Measurements from ENCODE around the gene KCNK4.
"Not testable (repeated sequence)": the region's sequence is repeated elsewhere in the genome, so short reads cannot be mapped to it uniquely, and the experiment has no call there.

Gene KCNK4

DNA sequence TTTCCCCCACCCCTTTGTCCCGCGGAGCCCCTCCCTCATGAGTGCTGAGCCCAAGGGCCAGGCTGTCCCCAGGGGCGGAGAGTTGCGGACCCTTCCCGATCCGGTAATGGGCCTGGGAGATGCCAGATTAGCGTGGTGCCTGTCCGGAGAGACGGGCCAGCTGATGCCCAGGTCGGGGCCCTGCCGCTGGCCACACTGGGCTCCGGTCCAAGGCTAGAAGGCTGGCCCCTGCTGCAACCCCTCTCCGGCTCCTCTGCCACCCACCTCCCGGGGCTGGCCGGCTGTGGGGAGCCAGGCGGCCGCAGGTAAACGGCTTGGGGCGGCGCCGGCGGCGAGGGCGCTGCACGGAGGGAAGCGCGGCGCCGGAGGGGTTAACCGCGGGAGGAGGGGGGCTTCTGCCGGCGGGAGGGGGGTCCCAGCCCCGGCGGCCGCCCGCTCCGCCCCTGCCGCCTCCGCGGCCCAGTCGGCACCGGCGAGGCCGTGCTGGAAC lies at the start of gene KCNK4:
Gene KCNK4, plus strand, starts transcription at position 41 of the 490 bp plus-strand sequence. CDS start 1,717 bp downstream, outside the sequence.
- DNase-seq, result no peak

DNA sequence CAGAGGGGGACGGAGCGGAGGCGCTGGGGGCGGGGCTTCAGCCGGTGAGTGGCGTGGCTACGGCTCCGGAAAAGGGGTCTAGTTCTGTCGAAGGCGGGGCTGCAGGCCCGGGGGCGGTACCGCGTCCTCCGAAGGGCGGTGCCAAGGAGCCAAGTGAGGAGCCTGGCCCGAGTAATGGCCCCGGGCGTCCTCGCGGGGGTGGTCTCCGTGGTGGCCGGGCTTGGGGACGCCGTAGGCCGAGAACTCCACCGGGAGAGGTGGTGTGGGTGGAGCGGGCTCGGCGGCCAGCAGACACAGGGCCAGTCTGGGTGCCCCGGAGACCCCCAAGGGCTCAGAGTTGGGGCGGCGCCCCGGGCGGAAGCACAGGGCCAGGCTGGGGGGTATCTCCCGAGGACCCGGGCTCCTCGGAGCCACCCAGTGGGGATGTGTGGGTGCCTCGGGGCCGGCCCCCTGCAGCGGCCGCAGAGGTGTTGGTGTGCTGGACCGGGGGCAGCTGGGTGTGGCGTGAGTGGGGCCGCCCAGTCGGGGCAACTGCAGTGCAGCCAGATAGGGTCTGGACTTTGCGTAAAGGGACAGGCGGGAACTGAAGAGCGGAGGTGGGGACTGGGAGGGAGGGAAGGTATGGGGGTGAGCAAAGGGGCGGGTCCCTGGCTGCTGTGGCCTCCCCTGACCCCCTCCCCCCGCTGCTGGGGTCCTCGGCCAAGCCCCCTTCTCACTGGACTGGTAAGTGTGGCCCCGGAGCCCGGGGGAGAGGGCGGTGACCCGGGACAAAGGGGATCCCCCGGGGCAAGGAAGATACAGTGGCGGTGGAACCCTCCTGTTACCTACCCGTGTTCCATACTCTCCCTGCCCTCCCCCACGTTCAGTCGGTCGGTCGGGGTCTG lies 49.4 kb upstream of the KCNK4 start:
- DNase-seq, result peak; percentile 63

DNA sequence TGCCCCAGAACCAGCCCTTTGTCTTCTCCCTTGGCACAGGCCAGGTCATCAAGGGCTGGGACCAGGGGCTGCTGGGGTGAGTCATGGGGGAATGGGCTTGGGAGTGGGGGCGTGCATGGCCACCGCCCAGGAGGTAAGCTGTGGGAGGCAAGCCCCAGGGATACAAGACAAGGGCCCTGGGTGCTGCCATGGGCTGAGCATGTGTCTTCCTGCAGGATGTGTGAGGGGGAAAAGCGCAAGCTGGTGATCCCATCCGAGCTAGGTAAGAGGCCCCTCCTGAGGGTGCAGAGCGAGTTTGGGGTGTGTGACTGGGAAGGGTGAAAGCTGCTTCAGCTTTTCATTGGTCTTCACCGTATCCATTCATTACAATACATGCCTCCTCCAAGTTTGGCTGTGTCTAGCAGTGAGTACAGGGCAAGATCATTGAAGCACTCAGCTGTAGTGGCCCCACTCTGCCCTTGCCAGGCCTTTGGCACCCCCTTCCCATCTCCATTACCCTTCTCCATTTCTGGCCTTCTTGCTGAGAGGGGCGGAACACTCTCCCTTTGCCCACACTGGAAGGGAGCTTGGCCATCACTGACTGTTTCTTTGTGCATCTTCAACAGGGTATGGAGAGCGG lies 47.8 kb upstream of the KCNK4 start:
- no peak for DNase-seq

DNA sequence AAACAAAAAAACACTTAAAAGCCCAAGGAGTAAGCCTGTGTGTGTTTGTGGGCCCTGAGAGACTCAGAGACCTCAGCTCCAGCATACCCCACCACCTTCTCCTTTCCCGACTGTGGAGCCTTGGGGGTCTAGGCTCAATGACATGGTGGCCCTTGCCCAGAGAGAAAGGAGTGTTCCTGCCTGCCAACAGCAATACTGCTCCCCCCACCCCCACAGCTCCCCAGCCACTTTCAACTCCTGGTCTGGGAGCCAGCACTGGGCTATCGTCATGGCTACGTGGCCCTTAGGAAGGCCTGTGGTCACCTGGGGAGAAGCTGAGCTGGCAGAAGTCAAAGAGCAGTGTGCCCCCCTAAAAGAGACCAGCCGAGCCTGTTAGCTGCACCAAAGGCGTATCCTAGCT lies 47.0 kb upstream of the KCNK4 start:
- DNase-seq, result no peak

DNA sequence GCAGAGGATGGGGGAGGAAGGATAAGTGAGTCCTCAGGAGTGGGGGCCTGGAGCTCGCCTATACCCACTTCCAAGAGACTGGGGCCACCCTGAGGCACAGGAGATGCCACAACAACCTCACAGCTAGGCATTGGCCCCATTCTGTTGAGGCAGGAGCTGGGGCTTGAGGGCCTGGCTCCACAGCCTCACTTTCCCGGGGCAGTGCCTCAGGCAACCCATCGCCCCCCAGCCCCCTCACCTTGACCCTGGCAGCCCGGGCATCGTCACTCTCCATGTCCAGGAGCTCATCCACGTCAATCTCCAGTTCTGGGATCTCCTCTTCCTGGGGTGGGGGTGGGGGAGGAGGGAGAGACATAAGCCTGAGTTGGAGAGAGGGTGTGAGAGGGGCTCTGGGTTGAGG lies 46.1 kb upstream of the KCNK4 start:
- DNase-seq, result no peak

DNA sequence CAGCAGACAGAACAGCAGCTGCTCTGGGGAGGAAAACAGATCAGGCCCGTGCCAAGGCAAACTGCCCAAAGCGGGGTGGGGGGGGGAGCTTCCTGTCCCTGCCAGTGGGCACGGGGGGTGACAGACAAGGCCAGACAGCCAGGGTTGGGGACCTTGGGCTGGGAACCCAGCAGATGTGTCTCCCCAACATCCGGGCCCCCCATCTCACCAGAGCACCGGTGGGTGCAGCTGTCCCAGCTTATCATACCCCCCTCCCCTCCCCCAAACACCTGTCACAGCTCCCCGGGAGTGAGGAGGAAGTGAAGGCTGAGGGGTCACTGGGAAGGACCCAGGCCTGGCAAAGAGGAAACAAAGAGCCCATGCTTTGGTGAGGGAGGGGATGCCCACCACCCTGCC lies 45.7 kb upstream of the KCNK4 start:
- DNase-seq, result no peak

DNA sequence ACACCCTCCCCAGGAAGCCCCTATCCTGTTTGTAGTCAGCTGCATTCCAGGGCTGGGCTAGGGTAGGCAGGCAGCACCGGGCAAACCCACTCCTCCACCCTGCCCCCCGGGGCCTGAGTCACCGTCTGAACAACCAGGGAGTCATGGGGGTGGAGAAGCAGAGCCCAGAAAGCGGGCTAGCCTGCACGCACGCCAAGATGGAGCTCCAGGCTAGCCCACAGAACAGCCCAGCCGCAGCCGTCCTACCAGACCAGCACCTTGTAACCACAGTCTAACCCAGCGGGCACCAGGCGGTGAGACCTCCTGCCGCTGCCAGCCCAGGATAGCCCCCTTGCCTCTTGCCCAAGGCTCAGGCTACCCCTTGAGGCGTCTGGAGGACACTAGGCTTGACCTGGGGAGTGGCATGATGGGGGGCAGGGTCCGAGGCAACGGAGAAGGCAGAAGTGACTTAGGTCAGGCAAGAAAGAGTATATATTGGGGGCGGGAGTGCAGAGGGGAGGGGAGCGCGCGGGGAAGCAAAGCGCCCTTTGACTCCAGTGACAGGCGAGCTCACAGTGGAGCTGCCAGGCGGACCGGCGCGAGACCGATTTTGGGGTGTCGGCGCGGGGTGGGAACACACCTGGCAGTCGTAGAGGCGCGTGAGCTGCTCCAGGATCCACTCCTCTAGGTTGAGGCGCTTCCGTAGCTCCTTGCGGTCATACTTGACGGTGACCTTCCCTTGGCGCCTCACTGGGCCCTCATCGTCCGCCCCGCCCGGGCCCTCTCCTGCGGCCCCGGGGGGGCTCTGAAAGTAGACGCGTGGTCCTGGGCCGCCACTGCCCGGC lies 45.1 kb upstream of the KCNK4 start:
- peak; percentile 71 for DNase-seq

DNA sequence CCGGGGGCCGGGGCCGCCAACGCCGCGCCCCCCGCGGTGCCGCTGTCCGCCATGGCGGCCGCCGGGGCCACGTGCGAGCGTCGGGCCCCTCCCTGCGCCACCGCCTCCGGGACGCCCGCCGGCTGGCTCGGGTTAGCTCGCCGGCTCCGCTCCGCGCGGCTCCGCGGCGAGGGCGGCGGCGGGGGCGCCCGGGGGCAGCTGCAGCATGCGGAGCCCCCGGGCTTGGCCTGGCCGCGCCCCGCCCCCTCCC lies 44.6 kb upstream of the KCNK4 start:
- DNase-seq, result not testable (repeated sequence)

DNA sequence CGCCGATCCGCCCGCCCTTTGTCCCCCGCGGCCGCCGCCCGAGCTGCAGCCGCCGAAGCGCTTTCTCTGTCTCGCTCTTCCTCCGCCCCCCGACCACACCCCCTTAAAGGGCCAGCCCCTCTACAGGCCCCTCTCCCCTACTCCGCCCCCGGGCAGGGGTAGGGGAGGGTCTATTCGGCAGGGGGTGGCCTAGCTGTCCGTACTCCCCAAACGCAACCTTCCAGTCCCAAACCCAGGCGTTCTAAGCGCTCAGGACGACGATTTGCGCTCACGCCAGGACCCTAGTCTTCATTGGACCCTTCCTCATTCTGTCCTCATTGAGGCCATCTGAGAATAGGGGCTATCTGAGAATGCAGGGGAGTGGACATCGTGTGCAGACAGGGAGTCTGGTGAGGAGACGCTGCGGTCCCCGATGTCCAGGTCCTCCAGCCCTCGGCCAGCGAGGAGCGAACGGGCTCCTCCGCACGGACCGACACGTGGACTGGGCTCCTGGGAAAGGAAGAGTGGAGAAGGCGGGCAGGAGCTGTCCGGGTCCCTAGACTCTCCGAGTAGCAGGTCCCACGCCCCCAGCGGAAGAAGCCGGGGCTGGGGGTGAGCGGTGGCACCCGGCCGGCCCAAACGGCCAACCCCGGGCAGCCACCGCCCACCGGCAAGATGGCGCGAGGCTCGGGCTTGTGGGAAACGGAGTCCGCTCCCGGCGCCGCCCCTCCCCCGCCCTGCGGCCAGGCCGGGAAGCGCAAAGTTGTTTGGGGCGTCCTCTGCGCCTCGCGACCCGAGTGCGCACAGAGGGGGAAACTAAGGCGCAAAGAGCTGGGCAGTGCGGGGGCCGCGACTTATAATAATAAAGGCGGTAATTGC lies 44.0 kb upstream of the KCNK4 start, which contains the start of gene PPP1R14B:
Gene PPP1R14B, minus strand, starts transcription at position 73 of the 858 bp plus-strand sequence. CDS start 270 bp downstream, outside the sequence.
- DNase-seq, result peak; percentile 94

DNA sequence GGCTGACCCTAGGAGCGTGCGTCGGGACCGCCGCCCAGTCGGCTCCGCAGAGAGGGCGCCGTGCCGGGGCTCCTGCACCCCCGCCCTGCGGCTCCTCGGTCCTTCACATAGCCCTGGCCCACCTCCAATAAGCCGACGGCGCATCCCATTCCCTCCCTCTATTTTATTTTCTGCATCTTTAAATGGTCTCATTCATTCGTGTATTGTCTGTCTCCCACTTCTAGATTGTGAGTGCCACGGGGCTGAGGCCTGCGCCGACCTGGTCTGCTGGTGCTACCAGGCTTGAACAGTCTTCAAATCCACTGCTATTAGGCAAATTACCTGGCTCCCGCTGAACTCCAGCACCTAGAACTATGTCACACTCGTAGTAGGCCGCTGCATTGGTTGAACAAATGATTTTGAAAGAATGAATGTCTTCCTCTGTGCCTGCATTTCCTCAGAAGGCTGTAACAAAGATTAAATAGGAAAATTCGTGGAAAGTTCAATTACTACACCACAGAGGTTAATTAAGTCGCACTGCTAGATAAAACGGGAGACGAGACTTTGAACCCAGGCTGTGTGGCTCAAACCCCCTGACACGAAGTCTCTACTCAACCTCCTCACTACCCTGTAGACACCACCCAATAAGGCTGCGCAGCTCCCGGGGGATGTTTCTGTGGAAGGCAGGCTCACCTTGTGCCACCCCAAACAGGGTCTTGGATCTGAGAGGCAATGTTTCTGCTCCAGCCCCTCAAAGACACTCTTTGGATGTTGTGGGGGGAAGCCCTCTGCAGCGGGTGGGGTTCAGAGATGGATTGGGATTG lies 43.2 kb upstream of the KCNK4 start:
- DNase-seq, result peak; percentile 39

DNA sequence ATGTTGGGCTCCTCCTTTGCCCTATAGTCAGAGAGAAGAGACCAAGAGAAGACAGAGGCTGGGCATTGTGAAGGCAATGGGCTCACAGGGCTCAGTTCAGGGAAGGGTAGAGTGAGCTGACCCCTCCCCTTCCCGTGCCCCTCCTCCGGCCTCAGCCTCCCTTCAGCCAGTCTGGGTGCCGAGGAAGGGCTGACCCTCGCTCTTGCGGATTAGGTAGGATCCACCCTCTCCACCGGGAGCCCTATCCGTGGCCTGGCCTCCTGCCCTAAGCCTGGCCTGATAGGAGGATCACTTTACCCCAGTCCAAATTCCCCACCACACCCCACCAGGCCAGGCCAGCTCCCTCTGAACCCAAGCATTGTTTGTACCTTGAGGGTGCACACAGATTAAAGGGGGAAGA lies 42.5 kb upstream of the KCNK4 start:
- no peak for DNase-seq

DNA sequence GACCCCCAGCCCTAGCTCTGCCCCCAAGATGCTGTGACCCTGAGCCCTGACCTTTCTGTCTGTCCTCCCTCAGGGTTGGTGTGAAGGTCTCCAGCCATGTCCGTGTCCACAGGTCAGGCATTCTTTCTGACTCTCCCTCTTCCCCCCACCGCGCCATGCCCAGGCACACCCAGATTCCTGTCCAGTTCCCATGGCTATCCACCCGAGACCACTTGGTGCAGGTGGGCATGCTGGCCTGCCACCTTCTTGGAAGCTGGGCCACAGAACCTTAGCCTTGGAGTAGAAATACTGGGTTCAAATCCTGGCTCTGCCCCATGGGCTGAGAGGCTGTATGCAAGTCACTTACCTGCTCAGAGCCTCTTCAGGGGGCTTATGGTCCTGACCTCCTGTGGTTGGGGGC lies 42.1 kb upstream of the KCNK4 start:
- DNase-seq, result no peak

DNA sequence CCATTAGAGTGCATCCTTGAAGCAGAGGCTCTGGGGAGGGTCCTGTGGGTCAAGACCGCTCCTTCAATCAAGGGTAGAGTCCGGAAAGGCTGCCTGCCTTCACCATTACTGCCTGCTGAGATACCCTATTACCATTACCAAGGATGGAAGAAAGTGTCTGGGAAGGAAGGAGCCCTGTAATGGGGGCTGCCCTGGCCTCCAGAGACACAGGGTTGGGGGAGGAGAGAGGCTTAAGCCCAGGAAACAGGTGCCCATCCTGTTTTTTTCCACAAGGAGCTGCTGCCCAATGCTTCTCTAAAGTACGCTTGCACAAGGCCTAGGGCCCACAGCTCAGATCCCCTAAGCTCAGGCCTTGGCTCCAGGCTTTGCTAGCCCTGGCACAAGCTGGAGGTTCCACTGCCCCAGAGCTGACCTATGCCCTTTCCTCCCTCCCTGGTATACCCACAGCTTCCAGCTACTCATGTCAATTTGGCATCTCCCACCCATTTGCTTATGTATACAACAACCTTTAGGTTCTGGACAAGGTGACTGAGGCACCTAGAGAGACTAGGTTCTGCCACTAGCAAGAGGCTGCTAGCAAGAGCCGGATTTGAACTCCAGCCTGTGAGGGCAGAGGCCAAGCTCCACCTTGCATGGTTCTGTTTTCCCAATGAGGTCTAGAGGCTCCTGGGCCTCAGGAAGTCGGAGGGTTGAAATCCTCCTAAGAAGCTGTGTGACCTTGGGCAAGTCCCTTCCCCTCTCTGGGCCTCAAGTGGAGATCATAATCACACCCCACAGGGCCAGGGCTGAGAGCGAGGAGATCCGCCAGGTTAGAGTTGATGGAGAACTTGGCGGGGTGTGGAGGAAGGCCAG lies 41.3 kb upstream of the KCNK4 start:
- peak; percentile 19 for DNase-seq

DNA sequence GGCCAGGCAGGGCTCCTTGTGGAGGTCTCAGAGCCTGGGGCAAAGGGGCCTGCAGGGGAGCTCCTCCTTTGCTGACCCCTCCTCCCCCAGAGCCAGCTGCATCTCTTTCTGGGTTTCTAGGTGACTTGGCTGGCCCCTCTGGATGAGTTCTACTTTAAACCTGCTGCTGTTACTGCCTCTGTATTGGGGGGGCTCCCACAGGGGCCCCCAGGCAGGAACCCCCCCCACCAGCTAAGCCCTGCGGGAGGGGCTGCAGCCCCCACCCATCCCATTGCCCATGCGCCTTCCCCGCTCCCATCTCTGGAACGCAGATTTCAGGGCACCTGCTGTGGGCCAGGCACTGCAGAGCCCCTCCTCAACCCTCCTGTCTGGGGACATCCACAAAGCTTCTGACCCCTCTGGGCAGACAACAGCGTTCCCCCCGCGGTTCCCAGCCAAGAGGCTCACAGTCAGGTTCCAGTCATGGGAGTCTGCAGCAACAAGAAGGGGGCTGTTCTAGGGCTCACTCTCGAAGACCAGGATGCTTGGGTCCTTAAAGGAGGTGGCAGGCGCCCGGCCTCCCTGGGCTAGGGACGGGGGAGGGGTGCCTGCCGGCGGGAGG lies 40.6 kb upstream of the KCNK4 start:
- DNase-seq, result peak; percentile 24

DNA sequence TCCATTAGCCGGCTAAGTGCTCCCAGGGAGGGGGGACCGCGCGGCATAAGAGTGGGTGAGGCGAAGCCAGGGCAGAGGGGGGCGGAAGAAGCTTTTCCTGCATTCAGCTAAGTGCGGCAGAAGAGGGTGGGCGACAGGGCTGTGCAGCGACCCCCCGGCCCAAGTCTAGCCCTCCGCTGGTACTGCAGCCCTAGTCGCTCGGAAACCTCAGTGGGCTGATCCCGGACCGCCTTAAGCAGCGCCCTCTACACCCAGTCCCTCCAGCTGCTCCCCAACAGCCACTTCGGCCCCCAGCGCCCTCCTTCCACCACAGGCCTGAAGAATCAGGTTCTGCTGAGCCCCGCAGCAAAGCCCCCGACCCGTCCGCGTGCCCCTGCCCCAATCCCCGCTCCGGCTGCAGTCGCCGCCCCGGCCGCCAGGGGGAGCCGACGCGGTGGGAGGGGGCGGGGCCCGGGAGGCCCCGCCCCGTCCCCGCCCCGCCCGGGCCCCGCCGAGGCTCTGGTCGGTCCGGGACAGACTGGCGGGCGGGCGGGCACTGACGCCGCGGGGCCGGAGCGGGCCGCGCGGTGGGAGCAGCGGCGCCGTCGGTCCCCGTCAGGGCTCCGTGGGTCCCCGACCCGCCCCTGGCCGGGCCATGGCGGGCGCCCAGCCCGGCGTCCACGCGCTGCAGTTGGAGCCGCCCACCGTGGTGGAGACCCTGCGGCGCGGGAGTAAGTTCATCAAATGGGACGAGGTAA lies 39.9 kb upstream of the KCNK4 start, which contains the start of gene PLCB3:
Gene PLCB3, plus strand, starts transcription at position 515 of the 737 bp plus-strand sequence. Its CDS starts 120 bp downstream, at position 635.
- peak; percentile 78 for DNase-seq

DNA sequence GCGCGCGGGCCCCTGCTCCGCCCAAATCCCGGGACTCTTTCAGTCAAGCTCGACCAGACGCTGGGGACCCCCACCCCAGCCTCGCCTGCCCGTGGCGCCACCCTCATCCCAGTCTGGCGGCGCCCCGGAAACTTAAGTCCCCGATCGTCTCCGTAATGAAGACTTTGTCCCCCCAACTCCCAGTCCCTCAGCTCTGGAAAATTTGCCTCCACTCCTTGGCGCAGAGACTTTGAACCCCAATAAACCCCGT lies 39.4 kb upstream of the KCNK4 start:
- peak; percentile 55 for DNase-seq

DNA sequence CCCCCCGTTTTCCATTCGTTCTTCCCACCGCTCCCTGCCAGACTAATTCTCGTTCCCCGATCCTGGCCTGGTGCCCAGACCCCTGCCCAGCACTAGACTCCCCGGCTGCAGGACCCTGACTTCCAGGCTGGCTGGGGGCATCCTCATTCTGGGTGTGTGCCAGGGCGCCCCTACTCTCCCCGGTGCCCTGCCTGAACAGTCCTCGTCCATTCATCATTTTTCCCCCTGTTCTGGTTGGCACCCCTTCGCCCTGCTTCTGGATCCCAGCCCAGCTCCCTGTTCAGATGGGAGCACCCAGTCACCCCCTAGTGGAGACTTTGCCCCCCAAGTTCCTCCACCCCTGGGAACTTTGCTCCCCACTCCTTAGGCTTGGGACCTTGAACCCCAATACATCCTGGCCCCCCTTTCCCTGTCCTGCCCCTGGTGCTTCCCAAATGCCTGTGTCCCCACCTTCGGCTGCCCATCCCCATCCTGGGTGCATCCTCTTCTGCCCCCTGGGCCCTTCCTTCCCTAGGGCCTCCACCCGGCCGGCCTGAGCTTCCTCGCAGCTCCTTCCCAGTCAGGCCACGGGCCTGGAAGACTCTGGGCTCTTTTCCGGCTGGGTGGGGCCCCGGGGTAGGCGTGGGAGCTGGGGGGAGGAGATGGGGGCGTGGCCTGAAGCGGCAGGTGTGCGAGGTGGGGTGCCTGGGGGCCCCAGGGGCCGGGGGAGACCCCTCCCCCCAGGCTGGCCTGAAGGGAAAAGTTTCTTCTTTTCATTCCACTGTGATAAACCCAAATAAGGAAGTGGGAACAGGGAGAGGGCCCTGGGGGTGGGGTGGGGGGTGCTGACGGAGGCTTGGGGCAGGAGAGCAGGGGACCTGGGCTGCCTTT lies 38.9 kb upstream of the KCNK4 start:
- no peak for DNase-seq

DNA sequence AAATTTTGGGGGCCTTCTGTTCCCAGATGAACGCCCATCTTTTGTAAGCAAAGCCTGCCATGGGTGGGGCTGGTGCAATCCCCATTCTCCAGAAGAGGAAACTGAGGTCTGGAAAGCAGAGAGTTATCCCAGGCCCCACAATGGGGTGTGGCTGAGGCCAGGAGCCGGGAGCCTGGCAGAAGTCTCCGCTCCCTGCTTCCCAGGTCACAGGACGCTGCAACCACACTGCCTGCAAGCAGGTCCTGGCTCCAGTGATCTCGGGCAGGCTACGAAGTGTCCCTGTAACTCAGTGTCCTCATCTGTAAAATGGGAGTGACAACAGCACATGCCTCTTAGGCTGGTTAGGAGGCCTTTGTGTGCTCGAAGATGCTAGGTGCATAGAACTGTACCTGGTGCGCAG lies 38.1 kb upstream of the KCNK4 start:
- DNase-seq, result no peak

DNA sequence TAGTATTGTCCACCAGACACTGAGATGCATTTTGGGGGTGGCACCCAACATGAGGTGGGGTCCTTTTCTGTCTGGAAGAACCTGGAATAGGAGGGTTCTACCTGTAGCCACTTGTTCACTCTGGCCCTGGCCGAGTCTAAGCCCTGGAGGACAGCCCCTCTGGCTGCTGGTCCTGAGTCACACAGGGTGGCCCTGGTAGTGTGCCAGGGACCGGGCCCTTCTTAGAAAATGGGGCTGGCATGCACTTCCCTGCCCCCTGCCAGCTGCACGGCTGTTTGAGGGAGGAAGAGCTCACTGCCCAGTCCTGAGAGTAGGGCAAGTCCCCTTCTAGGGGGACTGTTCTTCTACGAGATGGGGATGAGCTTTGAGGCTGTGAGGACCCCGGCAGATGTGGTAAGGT lies 37.6 kb upstream of the KCNK4 start:
- no peak for DNase-seq

Measured in eye (tissue), 1 donor.